ENCODE data around the gene SMC1A.

SMC1A gene

DNA sequence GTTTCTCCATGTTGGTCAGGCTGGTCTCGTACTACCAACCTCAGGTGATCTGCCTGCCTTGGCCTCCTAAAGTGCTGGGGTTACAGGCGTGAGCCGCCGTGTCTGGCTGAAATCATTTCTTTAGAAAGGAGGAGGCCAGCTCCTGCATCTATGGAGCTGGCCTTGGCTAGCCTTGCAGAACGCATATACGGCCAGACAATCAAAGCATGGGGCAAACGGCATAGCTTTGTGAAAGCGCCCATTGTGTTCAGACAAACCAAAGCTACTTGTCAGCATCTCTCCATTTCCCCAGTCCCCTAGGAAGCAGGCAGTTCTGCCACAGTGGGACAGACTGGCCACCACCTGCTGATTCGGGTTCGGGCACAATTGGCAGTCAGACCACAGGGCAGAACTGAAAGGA, 92.1 kb downstream of the SMC1A start:
- no peak overlapping the region for H3K4me3 ChIP-seq (replicated peaks; ENCODE audit: low read depth, low read length)
- TF ChIP-seq, protein P1, sequence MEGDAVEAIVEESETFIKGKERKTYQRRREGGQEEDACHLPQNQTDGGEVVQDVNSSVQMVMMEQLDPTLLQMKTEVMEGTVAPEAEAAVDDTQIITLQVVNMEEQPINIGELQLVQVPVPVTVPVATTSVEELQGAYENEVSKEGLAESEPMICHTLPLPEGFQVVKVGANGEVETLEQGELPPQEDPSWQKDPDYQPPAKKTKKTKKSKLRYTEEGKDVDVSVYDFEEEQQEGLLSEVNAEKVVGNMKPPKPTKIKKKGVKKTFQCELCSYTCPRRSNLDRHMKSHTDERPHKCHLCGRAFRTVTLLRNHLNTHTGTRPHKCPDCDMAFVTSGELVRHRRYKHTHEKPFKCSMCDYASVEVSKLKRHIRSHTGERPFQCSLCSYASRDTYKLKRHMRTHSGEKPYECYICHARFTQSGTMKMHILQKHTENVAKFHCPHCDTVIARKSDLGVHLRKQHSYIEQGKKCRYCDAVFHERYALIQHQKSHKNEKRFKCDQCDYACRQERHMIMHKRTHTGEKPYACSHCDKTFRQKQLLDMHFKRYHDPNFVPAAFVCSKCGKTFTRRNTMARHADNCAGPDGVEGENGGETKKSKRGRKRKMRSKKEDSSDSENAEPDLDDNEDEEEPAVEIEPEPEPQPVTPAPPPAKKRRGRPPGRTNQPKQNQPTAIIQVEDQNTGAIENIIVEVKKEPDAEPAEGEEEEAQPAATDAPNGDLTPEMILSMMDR (IDR thresholded peaks at IDR 0.05; ENCODE audit: low read length, missing control alignments): no peak
- DNase-seq (ENCODE audit: low read depth): no peak

DNA sequence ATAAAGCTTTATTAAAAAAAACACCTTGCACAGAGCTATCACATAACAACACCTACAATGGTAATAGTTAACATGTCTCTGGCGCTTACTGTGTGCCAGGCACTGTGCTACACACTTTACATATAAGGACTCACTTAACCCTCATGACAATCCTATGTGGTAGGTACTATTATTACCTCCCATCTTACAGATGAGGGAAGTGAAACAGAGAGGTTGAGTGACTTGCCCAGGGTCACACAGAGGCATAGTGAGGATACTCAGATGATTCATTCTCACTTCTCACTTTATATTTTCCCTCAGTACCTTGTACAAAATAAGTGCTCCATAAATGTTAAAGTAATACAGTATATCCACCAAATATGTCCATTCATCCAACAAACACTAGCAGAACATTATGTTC, 97.7 kb downstream of the SMC1A start:
- H3K4me3 ChIP-seq (replicated peaks; ENCODE audit: low read depth, low read length): no peak overlapping the region
- TF ChIP-seq, protein P1 (IDR thresholded peaks at IDR 0.05; ENCODE audit: low read length, missing control alignments): no peak
- no peak for DNase-seq (ENCODE audit: low read depth)
